ENCODE results near the gene ZNF700.
"Not testable (repeated sequence)": the region's sequence is repeated elsewhere in the genome, so short reads cannot be mapped to it uniquely, and the experiment has no call there.

The ZNF700 gene

GRCh38 chr19:11924886-11925650 is at the start of gene ZNF700:
ZNF700 (plus strand) TSS chr19:11925107; CDS start chr19:11925211, 104 bp downstream.
- peak; percentile 99 for DNase-seq

DNA sequence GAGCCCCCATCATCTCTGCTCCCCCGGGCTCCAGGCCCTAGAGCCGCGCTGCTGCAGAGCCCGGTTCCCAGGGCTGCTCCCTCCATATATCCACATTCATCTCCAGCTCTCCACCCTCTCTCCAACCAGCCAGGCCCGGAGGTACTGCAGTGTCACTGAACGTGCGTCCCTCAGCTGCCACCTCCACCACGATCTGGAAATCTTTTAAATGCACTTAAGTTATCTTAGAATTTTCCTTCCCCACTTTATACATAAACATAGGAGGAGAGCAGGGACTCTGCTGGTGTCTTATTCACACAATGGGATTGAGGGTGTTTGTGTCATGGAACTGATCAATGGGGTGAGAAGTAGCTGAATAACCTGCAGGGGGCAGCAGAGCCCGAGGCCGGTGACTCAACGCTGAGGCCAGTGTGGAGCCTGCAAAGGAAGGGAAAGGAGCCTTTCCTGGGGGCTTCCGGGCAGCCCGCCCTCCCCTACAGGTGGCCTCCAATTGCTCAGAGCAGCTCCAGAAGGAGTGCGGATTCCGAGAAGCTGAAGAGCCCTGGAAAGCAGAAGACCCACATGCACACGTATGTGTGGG is 45.1 kb upstream of the ZNF700 start:
- peak; percentile 25 for DNase-seq

DNA sequence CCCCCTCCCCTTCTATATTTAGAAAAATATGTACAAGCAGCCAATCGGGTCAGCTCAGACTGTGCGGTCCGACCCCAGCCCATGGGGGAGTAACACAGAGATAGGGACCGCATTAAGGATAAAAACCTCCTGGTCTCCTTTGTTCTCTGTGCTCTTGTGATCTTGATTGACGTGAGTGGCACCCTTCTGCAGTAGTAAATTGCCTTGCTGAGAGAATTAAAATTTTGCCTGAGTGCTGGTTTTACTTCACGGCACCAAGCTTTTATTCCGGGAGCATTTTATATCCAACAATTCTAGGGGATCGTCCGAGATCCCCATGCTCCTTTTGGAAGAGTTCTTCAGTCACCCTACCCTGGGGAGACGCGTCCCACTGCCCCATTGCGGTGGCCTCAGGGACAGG is 44.3 kb upstream of the ZNF700 start:
- no peak for DNase-seq

- DNase-seq, result peak; percentile 90
Observed at GRCh38 chr19:11881151-11881800, 43.6 kb upstream of the ZNF700 start.

GRCh38 chr19:11882606-11883005 is 42.3 kb upstream of the ZNF700 start:
- no peak for DNase-seq

GRCh38 chr19:11887234-11887610 is 37.7 kb upstream of the ZNF700 start:
- DNase-seq, result peak; percentile 15

GRCh38 chr19:11887611-11888531 is 37.0 kb upstream of the ZNF700 start, which contains the start of gene ZNF69:
ZNF69 (plus strand) TSS chr19:11887782; CDS start chr19:11887924, 142 bp downstream.
- DNase-seq, result peak; percentile 92

- not testable (repeated sequence) for DNase-seq
Observed at GRCh38 chr19:11889901-11890300, 35.0 kb upstream of the ZNF700 start.

DNA sequence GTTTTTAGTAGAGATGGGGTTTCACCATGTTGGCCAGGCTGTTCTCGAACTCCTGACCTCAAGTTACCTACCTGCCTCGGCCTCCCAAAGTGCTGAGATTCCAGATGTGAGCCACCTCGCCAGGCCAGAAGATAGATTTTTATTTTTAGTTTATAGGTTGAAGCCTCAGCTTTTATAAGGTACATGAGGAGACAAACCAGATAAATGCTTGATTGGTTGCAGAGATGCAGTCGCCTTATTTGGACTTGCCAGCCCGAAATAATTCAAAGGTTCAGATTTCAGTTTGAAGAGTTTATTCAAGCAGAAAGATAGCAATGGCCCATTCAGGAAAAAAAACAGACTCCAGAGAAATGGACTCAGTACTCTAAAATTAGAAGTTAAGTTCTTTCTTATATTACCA is 34.3 kb upstream of the ZNF700 start:
- no peak for DNase-seq

DNA sequence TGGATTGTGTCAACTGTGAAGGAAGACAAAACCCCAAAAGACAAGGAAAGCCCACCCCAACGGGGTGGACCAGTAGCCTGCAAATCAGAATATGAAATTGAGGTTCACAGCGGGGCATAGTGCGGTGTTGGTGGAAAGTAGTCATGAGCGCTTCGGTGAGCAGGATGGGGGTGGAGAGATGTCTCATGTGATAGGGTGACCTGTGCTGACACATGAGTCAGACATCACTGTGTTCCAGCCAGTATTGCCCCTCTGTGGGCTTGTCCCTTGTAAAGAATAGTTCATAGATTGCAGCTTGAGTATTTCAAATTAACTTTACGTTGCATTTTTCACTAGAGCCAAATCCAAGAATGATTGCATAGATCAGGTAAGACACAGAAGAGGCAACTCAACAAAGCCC is 30.1 kb upstream of the ZNF700 start:
- no peak for DNase-seq

DNA sequence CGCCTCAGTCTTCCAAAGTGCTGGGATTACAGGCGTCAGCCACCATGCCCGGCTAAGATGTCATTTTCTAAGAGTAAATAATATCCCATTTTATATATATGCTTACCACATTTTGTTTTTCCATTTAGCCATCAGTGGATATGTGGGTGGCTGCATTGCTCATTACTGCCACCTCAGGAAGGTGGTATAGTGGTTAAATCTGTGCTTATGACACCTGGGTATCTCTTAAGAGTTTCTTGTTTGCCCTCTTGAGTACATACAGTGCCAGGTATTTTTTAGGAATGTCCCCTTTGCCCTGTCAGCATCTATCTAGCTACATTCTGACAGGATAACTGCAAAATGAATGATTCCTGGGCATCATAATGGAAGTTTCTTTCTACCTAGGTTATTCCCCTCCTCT is 22.7 kb upstream of the ZNF700 start:
- no peak for DNase-seq

GRCh38 chr19:11905928-11906327 is 19.0 kb upstream of the ZNF700 start:
- no peak for DNase-seq

DNA sequence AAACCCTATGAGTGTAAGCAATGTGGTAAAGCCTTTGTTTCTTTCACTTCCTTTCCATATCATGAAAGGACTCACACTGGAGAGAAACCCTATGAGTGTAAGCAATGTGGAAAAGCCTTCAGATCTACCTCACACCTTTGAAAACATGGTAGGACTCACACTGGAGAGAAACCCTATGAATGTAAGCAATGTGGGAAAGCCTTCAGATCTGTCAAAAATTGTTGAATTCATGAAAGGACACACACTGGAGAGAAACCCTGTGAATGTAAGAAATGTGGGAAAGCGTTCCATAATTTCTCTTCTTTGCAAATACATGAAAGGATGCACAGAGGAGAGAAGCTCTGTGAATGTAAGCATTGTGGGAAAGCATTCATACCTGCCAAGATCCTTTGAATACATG is 13.0 kb upstream of the ZNF700 start:
- not testable (repeated sequence) for DNase-seq

DNA sequence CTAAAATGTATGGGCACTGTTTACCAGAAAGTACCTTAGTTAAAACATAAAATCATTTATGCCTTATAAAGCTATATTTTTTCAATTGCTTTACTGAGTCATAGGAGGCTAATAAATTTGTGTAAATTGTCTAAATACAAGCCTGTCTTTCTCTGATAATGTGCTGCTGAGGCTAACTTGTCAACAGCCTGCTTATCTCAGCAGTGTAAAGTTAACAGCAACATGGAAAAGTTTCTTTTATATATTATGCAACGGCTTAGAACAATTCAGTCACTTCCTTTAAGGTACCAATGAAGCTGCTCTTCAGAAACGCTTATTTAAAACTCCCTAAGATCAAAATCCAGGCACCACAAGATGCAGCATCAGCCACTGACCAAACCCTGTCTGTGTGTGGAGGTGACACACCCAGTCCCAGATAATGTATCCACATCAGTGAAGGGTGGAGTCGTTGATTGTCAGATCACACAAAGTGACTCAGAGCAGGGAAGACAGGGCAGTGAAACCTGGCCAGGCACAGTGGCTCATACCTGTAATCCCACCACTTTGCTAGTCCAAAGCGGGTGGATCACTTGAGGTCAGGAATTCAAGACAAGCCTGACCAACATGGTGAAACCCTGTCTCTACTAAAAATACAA is 10.4 kb upstream of the ZNF700 start:
- not testable (repeated sequence) for DNase-seq

- DNase-seq, result no peak
Observed at GRCh38 chr19:11921852-11922495, 2.9 kb upstream of the ZNF700 start.

DNA sequence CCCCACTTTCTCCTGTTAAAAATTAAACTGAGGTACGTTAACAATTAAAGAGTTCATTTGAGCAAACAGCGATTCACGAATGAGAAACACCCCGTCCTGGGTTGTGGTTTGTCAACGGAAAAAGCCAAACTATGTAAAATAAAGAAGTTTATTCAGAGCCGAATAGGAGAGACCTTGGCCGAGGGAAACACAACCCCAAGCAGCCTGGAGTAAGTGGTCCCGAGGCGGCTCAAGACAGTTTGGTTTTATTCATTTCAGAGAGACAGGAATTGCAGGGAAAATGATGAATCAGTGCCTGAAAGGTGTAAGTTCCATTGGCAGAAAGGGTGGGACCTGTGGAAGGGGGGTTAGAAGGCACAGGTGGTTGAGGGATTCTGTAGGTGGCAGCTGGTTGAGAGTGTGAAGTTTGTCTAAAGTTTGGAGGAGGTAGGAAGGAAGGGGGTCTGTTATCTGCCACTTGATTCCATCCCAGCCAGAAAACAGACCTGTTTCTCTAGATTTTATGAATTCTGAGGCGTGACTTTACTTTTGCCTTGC is 812 bp downstream of the ZNF700 start:
- peak; percentile 26 for DNase-seq

GRCh38 chr19:11927227-11927626 is 2.3 kb downstream of the ZNF700 start:
- DNase-seq, result no peak

DNA sequence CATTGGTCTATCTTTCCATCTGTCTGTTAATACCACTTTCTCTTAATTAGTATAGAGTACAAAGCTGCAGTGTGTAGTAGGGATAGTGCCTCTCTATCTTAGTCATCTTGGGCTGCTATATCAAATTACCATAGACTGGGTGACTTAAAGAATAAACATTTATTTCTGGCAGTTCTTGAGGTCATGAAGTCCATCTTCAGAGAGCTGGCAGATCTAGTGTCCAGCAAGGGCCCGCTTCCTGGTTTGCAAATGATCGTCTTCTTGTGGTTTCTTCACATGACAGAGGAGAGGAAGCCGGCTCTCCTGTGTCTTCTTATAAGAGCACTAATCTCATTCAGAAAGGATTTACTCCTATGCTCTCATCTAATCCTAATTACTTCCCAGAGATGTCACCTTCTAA is 6.1 kb downstream of the ZNF700 start:
- DNase-seq, result no peak

DNA sequence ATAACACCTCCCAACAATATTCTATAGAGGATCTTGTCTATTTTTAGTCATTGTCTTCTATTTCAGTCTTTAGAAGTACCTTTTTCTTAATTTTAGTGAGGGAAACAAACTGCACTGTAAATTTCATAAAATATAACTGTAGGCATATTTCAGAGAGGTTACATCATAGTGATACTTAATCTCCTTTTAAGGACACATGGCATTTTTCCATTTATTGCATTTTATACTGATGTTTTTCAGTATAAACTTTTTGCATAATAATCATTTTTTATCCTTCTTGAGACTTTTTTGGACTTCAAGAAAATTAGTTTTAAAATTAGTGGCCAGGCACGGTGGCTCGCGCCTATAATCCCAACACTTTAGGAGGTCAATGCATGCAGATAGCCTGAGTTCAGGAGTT is 6.6 kb downstream of the ZNF700 start:
- DNase-seq, result no peak

DNA sequence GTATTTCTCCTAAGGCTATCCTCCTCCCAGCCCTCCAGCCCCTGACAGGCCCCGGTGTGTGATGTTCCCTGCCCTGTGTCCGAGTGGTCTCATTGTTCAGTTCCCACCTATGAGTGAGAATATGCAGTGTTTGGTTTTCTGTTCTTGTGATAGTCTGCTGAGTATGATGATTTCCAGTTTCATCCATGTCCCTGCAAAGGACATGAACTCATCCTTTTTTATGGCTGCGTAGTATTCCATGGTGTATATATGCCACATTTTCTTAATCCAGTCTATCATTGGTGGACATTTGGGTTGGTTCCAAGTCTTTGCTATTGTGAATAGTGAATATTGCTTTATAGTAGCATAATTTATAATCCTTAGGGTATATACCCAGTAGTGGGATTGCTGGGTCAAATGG is 10.9 kb downstream of the ZNF700 start:
- DNase-seq, result not testable (repeated sequence)

- not testable (repeated sequence) for DNase-seq
Observed at GRCh38 chr19:11938383-11938782, 13.5 kb downstream of the ZNF700 start.

Measured in hematopoietic multipotent progenitor cell treated with erythropoietin and hydrocortisone succinate and interleukin-3 and kit ligand, for 6 days (in vitro differentiated cells).